Upper lobe of left lung (tissue), 6 donors: ENCODE measurements around the gene C10orf67. TPM values are rescaled to one million over a fixed set of nuclear protein-coding genes. Genes with fewer than 3 reads are reported as not detected.
"Not testable (repeated sequence)": the region's sequence is repeated elsewhere in the genome, so short reads cannot be mapped to it uniquely, and the experiment has no call there.

ENCODE experiments used
- ATAC-seq, 2 donors: fragments of 200-7000 bp; cut with Tn5 transposase; one replicate each; pipeline ENCODE4 v1.9.1; 2022; ENCODE audit warnings: mild to moderate bottlenecking in 2 of 2, moderate library complexity in 2 of 2; ENCODE audit not compliant: low FRiP score in 2 of 2
- DNase-seq, 2 donors: peaks; one replicate each; pipeline ENCODE4 v3.0.0-alpha.2; 2019 to 2020
- H3K27ac ChIP-seq, 4 donors: fragments of 200-600 bp; sonication (generic); one replicate each; pipeline ENCODE4 v1.5.1; 2016 to 2019
- H3K27me3 ChIP-seq, 4 donors: fragments of 200-600 bp; sonication (generic); one replicate each; pipeline ENCODE4 v1.5.1; 2017 to 2019
- H3K36me3 ChIP-seq, 4 donors: fragments of 200-600 bp; sonication (generic); one replicate each; pipeline ENCODE4 v1.5.1; 2016 to 2019
- H3K4me1 ChIP-seq, 4 donors: fragments of 200-600 bp; sonication (generic); one replicate each; pipeline ENCODE4 v1.5.1; 2018 to 2019
- H3K4me3 ChIP-seq, 4 donors: fragments of 200-600 bp; sonication (generic); one replicate each; pipeline ENCODE4 v1.5.1; 2017 to 2019; ENCODE audit warnings: mild to moderate bottlenecking in 2 of 4, moderate library complexity in 1 of 4
- H3K9me3 ChIP-seq, 4 donors: fragments of 200-600 bp; sonication (generic); one replicate each; pipeline ENCODE4 v1.5.1; 2018 to 2019
- EP300 ChIP-seq, 4 donors: sonication (generic); formaldehyde crosslinking; IDR thresholded peaks; one replicate each; pipeline ENCODE4 v1.5.1; 2017; ENCODE audit warnings: antibody characterized with exemption in 4 of 4, control low read depth in 2 of 4
- POLR2A ChIP-seq, 4 donors: fragments of 450-650 bp; IDR thresholded peaks; one replicate each; pipeline ENCODE4 v1.5.1; 2016 to 2017; ENCODE audit warnings: antibody characterized with exemption in 4 of 4, mild to moderate bottlenecking in 2 of 4
- POLR2AphosphoS5 ChIP-seq, 2 donors: sonication (generic); formaldehyde crosslinking; IDR thresholded peaks; one replicate each; pipeline ENCODE4 v1.5.1; 2017; ENCODE audit warnings: antibody characterized with exemption in 2 of 2
- WGBS, 2 donors: methylation state at CpG; one replicate each; pipeline ENCODE4 v1.1.5; 2017 to 2018; 5-methylcytosine and 5-hydroxymethylcytosine counted together
- total RNA-seq, 6 donors: library from RNA; depleted of rRNA in 4 of 6; stranded (reverse); fragments of >200 nt in 4 of 6; gene quantifications; one replicate each; pipeline versions ENCODE4 v1.1.0 to v1.2.1, GENCODE V29; 2016 to 2021
- TF ChIP-seq, protein P1 (sequence below), 6 experiments: fragments of 450-650 bp in 4 of 6; fragments of 200-600 bp in 2 of 6; sonication (generic) in 2 of 6; IDR thresholded peaks; one replicate each; pipeline ENCODE4 v1.5.1; 2016 to 2019; ENCODE audit warnings: antibody characterized with exemption in 6 of 6
- donor health status: DM: no; HTN: no; CAD: no; lungs with moderate emphysema.
- donor health status: DM: no; HTN: yes; CAD: no; lungs with severe emphysema.

Gene C10orf67
- total RNA-seq, 6 donors from 2014 or later = 1.7 to 7.3 (median 4.2) TPM

DNA sequence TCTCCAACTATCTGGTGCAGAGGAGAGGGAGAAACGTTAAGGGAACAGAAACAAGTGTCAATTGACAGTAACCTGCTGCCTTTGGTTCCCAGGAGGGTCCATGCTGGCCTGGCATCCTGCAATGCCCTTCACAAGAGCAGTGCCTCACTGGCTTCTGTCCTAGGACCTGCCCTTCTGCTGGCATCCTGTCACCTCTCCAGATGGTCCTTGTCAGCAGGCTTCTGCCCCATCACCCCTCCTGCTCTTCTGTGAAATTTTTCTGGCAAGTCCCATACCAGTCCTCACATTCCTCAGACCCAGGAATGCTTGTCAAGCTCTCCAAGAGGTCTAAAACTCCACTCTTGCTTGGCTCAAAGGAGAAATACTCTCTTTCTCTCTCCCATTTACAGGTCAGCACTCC lies 34.2 kb downstream of the C10orf67 start:
- WGBS, 2 donors = 15 to 20% methylated on average over 1 of the region's 1 CpG
- DNase-seq (no peak), ATAC-seq (peak in 1 of 2 donors; percentile 36)
- H3K27ac ChIP-seq = peak overlapping the region in 1 of 4 donors; percentile 7
- H3K4me1 ChIP-seq = peaks cover 0 to 5% (median 0%) of the 10 kb centered on the region in 4 donors
- H3K27me3 ChIP-seq = no peaks in the 10 kb centered on the region
- no peaks in the 10 kb centered on the region for H3K9me3 ChIP-seq
- TF ChIP-seq EP300 (IDR thresholded peaks at IDR 0.05) (no peak), POLR2AphosphoS5 (IDR thresholded peaks at IDR 0.05) (no peak), POLR2A (IDR thresholded peaks at IDR 0.05) (no peak)
- TF ChIP-seq, protein P1, sequence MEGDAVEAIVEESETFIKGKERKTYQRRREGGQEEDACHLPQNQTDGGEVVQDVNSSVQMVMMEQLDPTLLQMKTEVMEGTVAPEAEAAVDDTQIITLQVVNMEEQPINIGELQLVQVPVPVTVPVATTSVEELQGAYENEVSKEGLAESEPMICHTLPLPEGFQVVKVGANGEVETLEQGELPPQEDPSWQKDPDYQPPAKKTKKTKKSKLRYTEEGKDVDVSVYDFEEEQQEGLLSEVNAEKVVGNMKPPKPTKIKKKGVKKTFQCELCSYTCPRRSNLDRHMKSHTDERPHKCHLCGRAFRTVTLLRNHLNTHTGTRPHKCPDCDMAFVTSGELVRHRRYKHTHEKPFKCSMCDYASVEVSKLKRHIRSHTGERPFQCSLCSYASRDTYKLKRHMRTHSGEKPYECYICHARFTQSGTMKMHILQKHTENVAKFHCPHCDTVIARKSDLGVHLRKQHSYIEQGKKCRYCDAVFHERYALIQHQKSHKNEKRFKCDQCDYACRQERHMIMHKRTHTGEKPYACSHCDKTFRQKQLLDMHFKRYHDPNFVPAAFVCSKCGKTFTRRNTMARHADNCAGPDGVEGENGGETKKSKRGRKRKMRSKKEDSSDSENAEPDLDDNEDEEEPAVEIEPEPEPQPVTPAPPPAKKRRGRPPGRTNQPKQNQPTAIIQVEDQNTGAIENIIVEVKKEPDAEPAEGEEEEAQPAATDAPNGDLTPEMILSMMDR (IDR thresholded peaks at IDR 0.05) = no peak
- no peaks in the 10 kb centered on the region for H3K36me3 ChIP-seq
- no peak overlapping the region for H3K4me3 ChIP-seq

DNA sequence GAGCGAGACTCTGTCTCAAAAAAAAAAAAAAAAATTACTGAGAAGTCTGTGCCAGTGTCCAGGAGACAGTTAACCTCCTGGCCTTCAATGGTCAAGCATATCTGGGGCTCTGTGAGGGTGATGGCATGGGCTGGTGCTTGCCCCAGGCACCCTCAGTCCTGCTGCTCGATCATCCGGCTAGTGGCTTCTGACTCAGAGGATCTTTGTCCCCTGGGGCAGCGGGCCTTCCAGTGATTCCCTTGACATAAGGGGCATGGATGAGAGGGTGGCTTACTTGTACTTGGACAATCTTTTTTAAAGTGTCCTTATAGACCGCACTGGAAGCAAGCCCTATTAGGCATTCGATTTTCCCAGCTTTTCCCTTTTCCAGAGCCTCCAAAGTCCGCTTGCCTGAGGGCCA lies 44.6 kb downstream of the C10orf67 start:
- H3K9me3 ChIP-seq, H3K27me3 ChIP-seq, H3K4me3 ChIP-seq, DNase-seq, H3K4me1 ChIP-seq, H3K27ac ChIP-seq, H3K36me3 ChIP-seq, ATAC-seq: not testable (repeated sequence)
- 91% methylated on average over 7 of the region's 7 CpGs for WGBS, 2 donors

DNA sequence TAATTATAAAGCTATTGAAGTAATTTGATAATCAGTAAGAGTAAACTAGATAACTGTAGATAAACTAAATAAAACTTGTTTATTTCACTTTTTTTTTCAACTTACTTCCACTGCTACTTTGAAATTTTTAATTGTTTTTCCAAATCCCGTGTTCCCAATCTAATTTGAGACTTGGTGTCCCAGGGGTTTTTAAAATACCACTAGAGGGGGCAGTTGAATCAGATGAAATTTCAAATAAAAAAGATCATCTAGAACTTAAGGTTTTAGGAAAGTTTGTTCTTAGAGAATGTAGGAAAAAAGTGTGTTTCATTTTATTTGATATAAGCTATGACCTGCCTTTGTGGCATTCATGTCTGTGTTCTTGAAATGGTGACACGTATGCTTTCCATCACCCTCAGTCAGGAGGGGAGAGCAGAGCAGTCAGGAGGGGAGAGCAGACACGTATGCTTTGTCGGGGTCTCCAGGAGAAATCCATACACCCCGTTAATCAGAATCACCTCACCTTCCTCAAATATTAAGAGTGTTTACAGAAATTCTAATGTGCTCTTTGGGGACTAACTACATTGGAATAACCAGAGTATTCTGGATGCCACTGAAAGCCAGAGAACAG lies 49.9 kb downstream of the C10orf67 start:
- 48 to 51% methylated on average over 5 of the region's 5 CpGs for WGBS, 2 donors
- no peak for TF ChIP-seq POLR2A (IDR thresholded peaks at IDR 0.05)
- TF ChIP-seq, protein P1 (IDR thresholded peaks at IDR 0.05) = peak in 2 of 6 experiments; percentile 17 to 19
- Histone ChIP-seq H3K27ac (no peak overlapping the region), H3K36me3 (no peaks in the 10 kb centered on the region), H3K9me3 (no peaks in the 10 kb centered on the region), H3K27me3 (no peaks in the 10 kb centered on the region), H3K4me1 (no peaks in the 10 kb centered on the region), H3K4me3 (no peak overlapping the region)
- no peak for DNase-seq
- no peak for ATAC-seq

DNA sequence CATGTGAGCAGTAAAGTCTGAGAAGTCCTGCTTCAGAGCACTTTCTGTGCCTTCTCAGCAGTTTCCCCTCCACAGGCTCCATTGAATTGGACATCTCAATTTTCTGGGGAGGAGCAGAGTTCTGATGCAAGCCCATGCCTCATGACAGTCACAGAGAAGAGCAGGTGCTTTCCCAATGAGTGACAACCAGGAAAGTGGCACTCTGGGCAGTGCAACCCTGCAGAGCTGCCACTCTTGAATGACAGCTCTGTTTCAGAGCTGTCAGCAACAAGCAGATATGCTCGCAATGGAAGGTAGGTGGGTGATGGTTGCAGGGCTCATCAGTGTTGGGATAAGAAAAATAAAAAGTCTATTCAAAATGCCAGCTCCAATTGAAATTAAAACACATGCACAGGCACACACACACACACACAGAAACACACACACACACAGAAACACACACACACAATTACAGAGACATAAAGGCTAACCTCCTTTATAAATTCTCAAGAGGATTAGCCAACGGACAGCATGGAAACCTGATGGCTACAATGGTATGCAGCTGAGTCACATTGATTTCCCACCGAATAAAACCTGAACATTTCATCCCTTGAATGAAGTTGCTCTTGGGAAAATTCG lies 50.5 kb downstream of the C10orf67 start:
- no peaks in the 10 kb centered on the region for H3K36me3 ChIP-seq
- H3K4me1 ChIP-seq = no peaks in the 10 kb centered on the region
- ATAC-seq (no peak), DNase-seq (no peak)
- WGBS, 2 donors = 56 to 68% methylated on average over 4 of the region's 4 CpGs
- no peaks in the 10 kb centered on the region for H3K9me3 ChIP-seq
- no peak overlapping the region for H3K4me3 ChIP-seq
- H3K27ac ChIP-seq = no peak overlapping the region
- H3K27me3 ChIP-seq = no peaks in the 10 kb centered on the region
- TF ChIP-seq, protein P1 (IDR thresholded peaks at IDR 0.05) = no peak
- no peak for TF ChIP-seq POLR2AphosphoS5 (IDR thresholded peaks at IDR 0.05)

DNA sequence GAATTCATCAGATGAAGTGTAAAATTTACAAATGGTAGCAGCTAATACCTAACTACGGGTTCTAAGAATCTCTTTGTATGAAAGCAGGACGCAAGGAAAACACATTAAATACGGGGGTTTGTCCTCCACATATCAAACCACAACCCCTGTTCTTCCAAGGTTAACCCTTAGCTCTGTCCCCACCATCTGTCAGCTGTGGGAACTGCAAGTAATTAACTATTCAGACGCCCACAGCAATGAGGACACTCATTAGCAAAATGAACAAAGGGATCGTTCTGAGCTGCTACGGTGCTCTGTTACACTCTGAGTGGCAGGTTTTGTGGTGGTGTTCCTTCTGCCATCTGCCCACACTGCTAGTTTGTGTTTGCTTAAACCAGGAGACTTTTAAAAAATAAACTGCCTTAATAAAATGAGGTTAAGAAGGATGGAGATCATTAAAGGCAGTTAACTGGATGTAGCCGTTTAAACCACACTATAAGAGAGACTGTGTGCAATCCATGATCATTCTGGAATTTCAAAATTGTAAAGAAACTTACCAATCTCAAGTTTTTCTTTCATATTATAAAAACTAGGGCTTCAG lies 51.4 kb downstream of the C10orf67 start:
- Histone ChIP-seq H3K27ac (no peak overlapping the region), H3K4me1 (no peaks in the 10 kb centered on the region), H3K36me3 (no peaks in the 10 kb centered on the region), H3K4me3 (no peak overlapping the region), H3K9me3 (no peaks in the 10 kb centered on the region), H3K27me3 (no peaks in the 10 kb centered on the region)
- DNase-seq = no peak
- 22 to 24% methylated on average over 7 of the region's 7 CpGs for WGBS, 2 donors
- TF ChIP-seq, protein P1 (IDR thresholded peaks at IDR 0.05) = peak in 4 of 6 experiments; percentile 13 to 25 (median 17)
- TF ChIP-seq EP300 (IDR thresholded peaks at IDR 0.05) = no peak
- no peak for ATAC-seq
